H9 (cell line): Measurements from ENCODE around the gene ESRP2. TPM values are rescaled to one million over a fixed set of nuclear protein-coding genes. Genes with fewer than 3 reads are reported as not detected.

Experiments used
- DNase-seq: peaks from one replicate; pipeline ENCODE4 v3.0.0-alpha.2; 2017
- H2AFZ ChIP-seq: one replicate; pipeline ENCODE4 v1.6.1; 2013; ENCODE audit warnings: mild to moderate bottlenecking, low read length, control low read depth, moderate library complexity
- H2AK5ac ChIP-seq: 2 replicates; pipeline ENCODE4 v1.6.1; 2013; ENCODE audit warnings: low read length, control low read depth, mixed read lengths; ENCODE audit not compliant: insufficient read length
- H2BK120ac ChIP-seq: one replicate; pipeline ENCODE4 v1.6.1; 2013; ENCODE audit warnings: low read depth, mild to moderate bottlenecking, low read length, control low read depth, inconsistent platforms; ENCODE audit not compliant: poor library complexity, severe bottlenecking
- H2BK12ac ChIP-seq: 2 replicates; pipeline ENCODE4 v1.6.1; 2013; ENCODE audit warnings: low read length, control low read depth, mixed read lengths, low read depth; ENCODE audit not compliant: insufficient read length
- H2BK15ac ChIP-seq: 2 replicates; pipeline ENCODE4 v1.6.1; 2013; ENCODE audit warnings: low read depth, low read length, control low read depth
- H2BK20ac ChIP-seq: one replicate; pipeline ENCODE4 v1.6.1; 2013; ENCODE audit warnings: low read depth, mild to moderate bottlenecking, low read length, control low read depth, inconsistent platforms; ENCODE audit not compliant: poor library complexity, severe bottlenecking
- H2BK5ac ChIP-seq: 2 replicates; pipeline ENCODE4 v1.6.1; 2013; ENCODE audit warnings: low read length, control low read depth, mixed read lengths; ENCODE audit not compliant: insufficient read length
- H3K14ac ChIP-seq: 2 replicates; pipeline ENCODE4 v1.6.1; 2013; ENCODE audit warnings: low read length, control low read depth; ENCODE audit not compliant: insufficient read depth
- H3K18ac ChIP-seq: 2 replicates; pipeline ENCODE4 v1.6.1; 2013; ENCODE audit warnings: low read depth, mild to moderate bottlenecking, mixed read lengths, low read length, control low read depth; ENCODE audit not compliant: insufficient read length
- H3K23ac ChIP-seq: 2 replicates; pipeline ENCODE4 v1.6.1; 2013; ENCODE audit warnings: low read length, control low read depth, mixed read lengths, low read depth; ENCODE audit not compliant: insufficient read length
- H3K23me2 ChIP-seq: 2 replicates; pipeline ENCODE4 v1.6.1; 2013; ENCODE audit warnings: low read depth, mild to moderate bottlenecking, mixed read lengths, low read length, control low read depth; ENCODE audit not compliant: insufficient read length, poor library complexity, severe bottlenecking
- H3K27ac ChIP-seq: 2 replicates; pipeline ENCODE4 v1.5.1; 2013; ENCODE audit warnings: low read length, control low read depth, mixed read lengths, low read depth; ENCODE audit not compliant: insufficient read length
- H3K27me3 ChIP-seq: 2 replicates; pipeline ENCODE4 v1.6.1; 2013; ENCODE audit warnings: low read length, control low read depth, inconsistent platforms; ENCODE audit not compliant: insufficient read depth
- H3K4ac ChIP-seq: 2 replicates; pipeline ENCODE4 v1.6.1; 2013; ENCODE audit warnings: low read depth, mild to moderate bottlenecking, control low read depth, inconsistent platforms, low read length, moderate library complexity
- H3K4me1 ChIP-seq: 2 replicates; pipeline ENCODE4 v1.6.1; 2013; ENCODE audit warnings: low read length, control low read depth, inconsistent platforms; ENCODE audit not compliant: insufficient read depth
- H3K4me2 ChIP-seq: 2 replicates; pipeline ENCODE4 v1.6.1; 2013; ENCODE audit warnings: low read length, control low read depth, mixed read lengths; ENCODE audit not compliant: insufficient read length, insufficient read depth
- H3K56ac ChIP-seq: 2 replicates; pipeline ENCODE4 v1.6.1; 2013; ENCODE audit warnings: low read depth, mild to moderate bottlenecking, mixed read lengths, low read length, control low read depth; ENCODE audit not compliant: insufficient read length
- H3K79me1 ChIP-seq: 2 replicates; pipeline ENCODE4 v1.6.1; 2013; ENCODE audit warnings: low read depth, mild to moderate bottlenecking, moderate library complexity, low read length, control low read depth, inconsistent platforms; ENCODE audit not compliant: insufficient read depth, poor library complexity, severe bottlenecking
- H3K79me2 ChIP-seq: 2 replicates; pipeline ENCODE4 v1.6.1; 2013; ENCODE audit warnings: low read length, control low read depth, inconsistent platforms; ENCODE audit not compliant: insufficient read depth
- H3K9ac ChIP-seq: 2 replicates; pipeline ENCODE4 v1.6.1; 2013; ENCODE audit warnings: low read length, control low read depth, mixed read lengths; ENCODE audit not compliant: insufficient read length; ENCODE audit errors: extremely low read depth
- H3K9me3 ChIP-seq: one replicate; pipeline ENCODE4 v1.6.1; 2013; ENCODE audit warnings: low read depth, low read length, inconsistent platforms; ENCODE audit not compliant: control insufficient read depth
- H3T11ph ChIP-seq: one replicate; pipeline ENCODE4 v1.6.1; 2013; ENCODE audit warnings: mild to moderate bottlenecking, low read length, control low read depth, inconsistent platforms
- H4K20me1 ChIP-seq: one replicate; pipeline ENCODE4 v1.6.1; 2013; ENCODE audit not compliant: control insufficient read depth, insufficient read length, insufficient read depth
- H4K5ac ChIP-seq: 2 replicates; pipeline ENCODE4 v1.6.1; 2013; ENCODE audit warnings: low read depth, mild to moderate bottlenecking, mixed read lengths, low read length, control low read depth; ENCODE audit not compliant: insufficient read length
- H4K8ac ChIP-seq: replicated peaks from 2 replicates; pipeline ENCODE4 v1.6.1; 2013; ENCODE audit warnings: low read length, control low read depth, mixed read lengths, low read depth; ENCODE audit not compliant: insufficient read length
- H4K91ac ChIP-seq: 2 replicates; pipeline ENCODE4 v1.6.1; 2013; ENCODE audit warnings: low read depth, mild to moderate bottlenecking, moderate library complexity, mixed read lengths, low read length, control low read depth; ENCODE audit not compliant: insufficient read length
- H3K27ac Mint-ChIP-seq, 3 experiments: 2 replicates in 2 of 3; 3 replicates in 1 of 3; pipeline ENCODE4 v1.8.0; 2020 to 2021; ENCODE audit warnings: mixed read lengths in 3 of 3, mild to moderate bottlenecking in 1 of 3, moderate library complexity in 1 of 3
- H3K27me3 Mint-ChIP-seq: 2 replicates; pipeline ENCODE4 v1.8.0; 2021; ENCODE audit warnings: low read depth, mild to moderate bottlenecking, moderate library complexity, mixed read lengths
- H3K36me3 Mint-ChIP-seq, 3 experiments: 2 replicates in 2 of 3; 3 replicates in 1 of 3; pipeline ENCODE4 v1.8.0; 2020 to 2021; ENCODE audit warnings: low read depth in 3 of 3, mixed read lengths in 3 of 3; ENCODE audit not compliant: insufficient read depth in 1 of 3
- H3K4me1 Mint-ChIP-seq, 2 experiments: 2 replicates each; pipeline ENCODE4 v1.8.0; 2020; ENCODE audit warnings: mixed read lengths in 2 of 2
- H3K4me3 Mint-ChIP-seq, 2 experiments: 2 replicates in 1 of 2; 3 replicates in 1 of 2; pipeline ENCODE4 v1.8.0; 2020 to 2021; ENCODE audit warnings: mild to moderate bottlenecking in 2 of 2, mixed read lengths in 2 of 2, moderate library complexity in 1 of 2
- H3K9me3 Mint-ChIP-seq, 2 experiments: 2 replicates in 1 of 2; 3 replicates in 1 of 2; pipeline ENCODE4 v1.8.0; 2020; ENCODE audit warnings: mild to moderate bottlenecking in 2 of 2, mixed read lengths in 2 of 2, moderate library complexity in 1 of 2
- WGBS: extraction: QIAGEN DNeasy Blood & Tissue Kit; methylation state at CpG from one replicate; pipeline ENCODE4 v1.1.7; 2013; ENCODE audit warnings: missing lambda C conversion rate, low lambda C conversion rate, mixed read lengths; ENCODE audit not compliant: insufficient read length; ENCODE audit errors: extremely low coverage; 5-methylcytosine and 5-hydroxymethylcytosine counted together
- total RNA-seq: library from RNA; stranded (reverse); gene quantifications from 2 replicates; pipeline ENCODE4 v1.2.1, GENCODE V29; 2021
- TF ChIP-seq, protein P1 (sequence below): fragments of 200-600 bp; sonication (generic); conservative IDR thresholded peaks from 3 replicates; pipeline ENCODE4 v1.8.0; 2021; ENCODE audit warnings: antibody characterized with exemption, mild to moderate bottlenecking

The ESRP2 gene
- total RNA-seq, 1 experiment from 2014 or later: 59.5 TPM

DNA sequence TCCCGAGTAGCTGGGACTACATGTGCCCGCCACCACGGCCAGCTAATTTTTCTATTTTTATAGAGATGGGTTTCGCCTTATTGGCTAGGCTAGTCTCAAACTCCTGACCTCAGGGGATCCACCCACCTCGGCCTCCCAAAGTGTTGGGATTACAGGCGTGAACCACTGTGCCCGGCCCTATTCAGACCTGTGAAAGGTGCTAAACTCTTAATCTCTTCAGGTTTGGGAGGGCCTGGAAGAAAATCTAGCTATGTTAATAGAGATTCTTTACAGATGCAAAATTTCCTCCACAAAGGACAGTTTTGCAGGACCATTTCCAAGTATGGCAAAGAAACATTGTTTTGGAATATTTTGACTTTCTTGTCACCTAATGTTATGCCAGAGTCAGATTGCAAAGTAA is 6.2 kb upstream of the ESRP2 start:
- Mint-ChIP-seq H3K4me1 (peaks cover 24 to 27% of the 10 kb centered on the region in 2 experiments), H3K4me3 (no peak overlapping the region), H3K27me3 (peaks cover 25% of the 10 kb centered on the region), H3K36me3 (no peaks in the 10 kb centered on the region; a peak in 1 of 7 replicates), H3K9me3 (no peaks in the 10 kb centered on the region; a peak in 1 of 5 replicates), H3K27ac (no peak overlapping the region)
- Histone ChIP-seq H3T11ph (no peak overlapping the region), H2AK5ac (no peak overlapping the region), H4K5ac (no peak overlapping the region), H3K18ac (no peak overlapping the region), H3K23me2 (peaks cover 18% of the 10 kb centered on the region), H4K20me1 (no peaks in the 10 kb centered on the region), H4K91ac (no peak overlapping the region), H3K4me2 (no peak overlapping the region), H3K4me1 (no peaks in the 10 kb centered on the region), H3K27me3 (no peaks in the 10 kb centered on the region; the same call in 1 of the 2 replicates), H3K79me1 (no peaks in the 10 kb centered on the region), H3K56ac (no peak overlapping the region), H3K4ac (no peak overlapping the region), H3K27ac (no peak overlapping the region), H2BK12ac (no peak overlapping the region), H2BK20ac (no peak overlapping the region), H3K9ac (no peak overlapping the region), H2BK120ac (no peak overlapping the region), H2BK5ac (no peak overlapping the region), H3K14ac (no peak overlapping the region), H3K9me3 (no peaks in the 10 kb centered on the region), H2AFZ (no peak overlapping the region), H3K79me2 (no peaks in the 10 kb centered on the region), H2BK15ac (no peak overlapping the region), H4K8ac (no peak overlapping the region), H3K23ac (no peak overlapping the region)
- no peak for DNase-seq
- no CpG with 5 or more reads among the region's 7 CpGs for WGBS
- TF ChIP-seq, protein P1, sequence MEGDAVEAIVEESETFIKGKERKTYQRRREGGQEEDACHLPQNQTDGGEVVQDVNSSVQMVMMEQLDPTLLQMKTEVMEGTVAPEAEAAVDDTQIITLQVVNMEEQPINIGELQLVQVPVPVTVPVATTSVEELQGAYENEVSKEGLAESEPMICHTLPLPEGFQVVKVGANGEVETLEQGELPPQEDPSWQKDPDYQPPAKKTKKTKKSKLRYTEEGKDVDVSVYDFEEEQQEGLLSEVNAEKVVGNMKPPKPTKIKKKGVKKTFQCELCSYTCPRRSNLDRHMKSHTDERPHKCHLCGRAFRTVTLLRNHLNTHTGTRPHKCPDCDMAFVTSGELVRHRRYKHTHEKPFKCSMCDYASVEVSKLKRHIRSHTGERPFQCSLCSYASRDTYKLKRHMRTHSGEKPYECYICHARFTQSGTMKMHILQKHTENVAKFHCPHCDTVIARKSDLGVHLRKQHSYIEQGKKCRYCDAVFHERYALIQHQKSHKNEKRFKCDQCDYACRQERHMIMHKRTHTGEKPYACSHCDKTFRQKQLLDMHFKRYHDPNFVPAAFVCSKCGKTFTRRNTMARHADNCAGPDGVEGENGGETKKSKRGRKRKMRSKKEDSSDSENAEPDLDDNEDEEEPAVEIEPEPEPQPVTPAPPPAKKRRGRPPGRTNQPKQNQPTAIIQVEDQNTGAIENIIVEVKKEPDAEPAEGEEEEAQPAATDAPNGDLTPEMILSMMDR: no peak
